ENCODE results near the gene MADCAM1. TPM values are rescaled to one million over a fixed set of nuclear protein-coding genes. Genes with fewer than 3 reads are reported as not detected.

The MADCAM1 gene
- total RNA-seq, 1 donor from 2014 or later: 2.6 TPM

Small RNA genes within 50 kb of the gene (small RNA-seq; reads per million reads assigned to genes)
- 0.09 reads per million for gene RNA5SP462

Other genes starting within 250 kb of the MADCAM1 start
- gene PLPP2, start 205.1 kb upstream of the MADCAM1 start, total RNA-seq: 1.0 TPM
- 3.7 TPM for gene MIER2, start 151.7 kb upstream of the MADCAM1 start, total RNA-seq
- gene C2CD4C, start 87.3 kb upstream of the MADCAM1 start, total RNA-seq: 0.52 TPM
- 7.8 TPM for gene SHC2, start 35.5 kb upstream of the MADCAM1 start, total RNA-seq
- gene TPGS1, start 11.0 kb downstream of the MADCAM1 start, total RNA-seq: 24.5 TPM
- gene CDC34, start 35.3 kb downstream of the MADCAM1 start, total RNA-seq: 73.1 TPM
- not detected for gene GZMM, start 47.6 kb downstream of the MADCAM1 start, total RNA-seq
- gene BSG, start 76.1 kb downstream of the MADCAM1 start, total RNA-seq: 144 TPM
- gene HCN2, start 93.4 kb downstream of the MADCAM1 start, total RNA-seq: not detected
- 17.7 TPM for gene POLRMT, start 137.1 kb downstream of the MADCAM1 start, total RNA-seq
- gene FGF22, start 143.4 kb downstream of the MADCAM1 start, total RNA-seq: not detected
- 12.0 TPM for gene RNF126, start 166.7 kb downstream of the MADCAM1 start, total RNA-seq
- gene FSTL3, start 179.9 kb downstream of the MADCAM1 start, total RNA-seq: 7.3 TPM
- not detected for gene PRSS57, start 199.0 kb downstream of the MADCAM1 start, total RNA-seq
- gene PALM, start 212.4 kb downstream of the MADCAM1 start, total RNA-seq: 13.0 TPM

All from skeletal muscle tissue (tissue), 2 donors.